Measurements from ENCODE around the gene SLC38A7. TPM values are rescaled to one million over a fixed set of nuclear protein-coding genes. Genes with fewer than 3 reads are reported as not detected.

Gene SLC38A7
- total RNA-seq, 4 donors from 2014 or later = 3.3 to 20.7 (median 10.2) TPM

- TF ChIP-seq CTCF (IDR thresholded peaks at IDR 0.05) (no peak), POLR2A (IDR thresholded peaks at IDR 0.05) (no peak)
- intact Hi-C loops (cut with DNase I; ENCODE audit: low total_unique reads) = no loop called here
- 0 to 1% methylated on average over 40 to 53 of the region's 53 CpGs for WGBS, 2 donors
- DNase-seq (ENCODE audit: low spot score in 2 of 2) = peak; percentile 49 to 92
- peak overlapping the region; percentile 91 for H3K4me3 ChIP-seq (ENCODE audit: low read depth, poor library complexity, severe bottlenecking)
Measured at GRCh38 chr16:58628845-58629732, 55.5 kb downstream of the SLC38A7 start.

GRCh38 chr16:58624209-58624608 lies 60.4 kb downstream of the SLC38A7 start:
- TF ChIP-seq CTCF (IDR thresholded peaks at IDR 0.05) = no peak
- TF ChIP-seq POLR2A (IDR thresholded peaks at IDR 0.05) = no peak
- no peak for DNase-seq (ENCODE audit: low spot score in 2 of 2)
- intact Hi-C loops (cut with DNase I; ENCODE audit: low total_unique reads) = no loop called here
- H3K4me3 ChIP-seq (ENCODE audit: low read depth, poor library complexity, severe bottlenecking) = no peak overlapping the region
- 80 to 85% methylated on average over 7 of the region's 7 CpGs for WGBS, 2 donors

DNA sequence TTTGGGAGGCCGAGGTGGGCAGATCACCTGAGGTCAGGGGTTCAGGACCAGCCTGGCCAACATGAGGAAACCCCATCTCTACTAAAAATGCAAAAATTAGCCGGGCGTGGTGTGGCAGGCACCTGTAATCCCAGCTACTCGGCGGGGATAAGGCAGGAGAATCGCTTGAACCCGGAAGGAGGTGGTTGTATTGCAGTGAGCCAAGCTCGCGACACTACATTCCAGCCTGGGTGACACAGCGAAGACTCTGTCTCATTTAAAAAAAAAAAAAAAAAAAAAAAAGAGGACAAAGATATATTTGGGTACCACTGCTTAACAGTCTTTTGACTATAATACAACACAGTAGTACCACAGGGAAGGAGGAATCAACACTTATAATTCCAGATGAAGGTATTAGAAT lies 64.2 kb downstream of the SLC38A7 start:
- WGBS, 2 donors = 90 to 91% methylated on average over 10 of the region's 10 CpGs
- no peak overlapping the region for H3K4me3 ChIP-seq (ENCODE audit: low read depth, poor library complexity, severe bottlenecking)
- no peak for DNase-seq (ENCODE audit: low spot score in 2 of 2)
- intact Hi-C loops (cut with DNase I; ENCODE audit: low total_unique reads) = no loop called here
- TF ChIP-seq POLR2A (IDR thresholded peaks at IDR 0.05) (no peak), CTCF (IDR thresholded peaks at IDR 0.05) (no peak)

GRCh38 chr16:58615280-58615679 lies 69.3 kb downstream of the SLC38A7 start:
- H3K4me3 ChIP-seq (ENCODE audit: low read depth, poor library complexity, severe bottlenecking) = no peak overlapping the region
- 49% methylated on average over 3 of the region's 3 CpGs; no CpG with 5 or more reads in 1 of the 2 donors for WGBS, 2 donors
- intact Hi-C loops (cut with DNase I; ENCODE audit: low total_unique reads) = no loop called here
- TF ChIP-seq POLR2A (IDR thresholded peaks at IDR 0.05) = no peak
- TF ChIP-seq CTCF (IDR thresholded peaks at IDR 0.05) = no peak
- no peak for DNase-seq (ENCODE audit: low spot score in 2 of 2)

Other genes starting within 250 kb of the SLC38A7 start
- 10 to 100 TPM; 29.7 to 97.2 (median 64.0) TPM for gene NDRG4, start 184.6 kb downstream of the SLC38A7 start, total RNA-seq
- gene SETD6, start 169.3 kb downstream of the SLC38A7 start, total RNA-seq = 10 to 100 TPM; 32.8 to 74.2 (median 52.9) TPM
- gene CNOT1, start 54.9 kb downstream of the SLC38A7 start, total RNA-seq = 100 to 1,000 TPM in 2 of 4 donors, 10 to 100 TPM in 2; 80.1 to 118 (median 102) TPM
- 10 to 100 TPM; 47.5 to 63.6 (median 57.6) TPM for gene GOT2, start 49.5 kb upstream of the SLC38A7 start, total RNA-seq